GM12878 (cell line): ENCODE results near the gene MPP1. TPM values are rescaled to one million over a fixed set of nuclear protein-coding genes. Genes with fewer than 3 reads are reported as not detected.

Experiments
- BCL11A ChIP-seq: IDR thresholded peaks from 2 replicates; pipeline ENCODE4 v1.6.1; 2011; ENCODE audit warnings: low read depth, low read length
- ETV6 ChIP-seq, 2 experiments: fragments of 450-650 bp in 1 of 2; IDR thresholded peaks in 1 of 2; conservative IDR thresholded peaks in 1 of 2; 2 replicates each; pipeline ENCODE4 v1.6.1; 2014; ENCODE audit warnings: antibody characterized with exemption in 1 of 2, borderline replicate concordance in 1 of 2, low read depth in 1 of 2, mild to moderate bottlenecking in 1 of 2, moderate library complexity in 1 of 2
- MEF2B ChIP-seq: fragments of 450-650 bp; IDR thresholded peaks from 2 replicates; pipeline ENCODE4 v1.6.1; 2018; ENCODE audit warnings: mild to moderate bottlenecking, moderate library complexity; ENCODE audit not compliant: partially characterized antibody, poor library complexity, severe bottlenecking
- PBX3 ChIP-seq: IDR thresholded peaks from 2 replicates; pipeline ENCODE4 v1.6.1; 2011; ENCODE audit warnings: mild to moderate bottlenecking, low read depth, low read length, moderate library complexity; ENCODE audit not compliant: insufficient replicate concordance
- POLR2A ChIP-seq: IDR thresholded peaks from 2 replicates; pipeline ENCODE4 v1.6.1; 2011; ENCODE audit warnings: low read depth, mild to moderate bottlenecking, low read length
- REST ChIP-seq: IDR thresholded peaks from 2 replicates; pipeline ENCODE4 v1.6.1; 2012; ENCODE audit warnings: mild to moderate bottlenecking, low read depth, low read length
- SREBF2 ChIP-seq: IDR thresholded peaks from 2 replicates; pipeline ENCODE4 v1.6.1; 2012; ENCODE audit warnings: mild to moderate bottlenecking, low read length
- polyA plus RNA-seq, 11 experiments: library from polyadenylated mRNA; depleted of rRNA in 4 of 11; unstranded in 6 of 11; stranded (reverse) in 5 of 11; fragments of >200 nt; fragmentation: Nextera tagmentation in 4 of 11; fragmentation: Illumina TruSeq in 1 of 11; extraction: Ambion mirVana in 4 of 11; extraction: Trizol in 1 of 11; gene quantifications; 1 replicate in 1 of 11; 2 replicates in 10 of 11; pipeline versions ENCODE4 v1.2.1 to v1.2.3, GENCODE V29; 2011 to 2016; ENCODE audit warnings: inconsistent platforms in 2 of 11, missing spikeins in 2 of 11, low read depth in 1 of 11
- total RNA-seq, 4 experiments: library from RNA; depleted of rRNA in 3 of 4; stranded (reverse); fragments of >200 nt in 3 of 4; fragmentation: Illumina TruSeq in 1 of 4; extraction: Trizol in 1 of 4; gene quantifications; 2 replicates each; pipeline versions ENCODE4 v1.2.1 to v1.2.3, GENCODE V29; 2013 to 2021

MPP1 gene
- total and polyA plus RNA-seq, 10 of the 15 experiments (the other 5 are each of a cell fraction or from before 2014, with no cell fraction given), result 1.9 to 20.1 (median 14.8) TPM

GRCh38 chrX:154821523-154821922 is 16.2 kb upstream of the MPP1 start (continued):
- no peak for TF ChIP-seq ETV6 (conservative IDR thresholded peaks at IDR 0.05 in 1 of 2, IDR thresholded peaks at IDR 0.05 in 1 of 2; ENCODE audit: borderline replicate concordance in 1 of 2, low read depth in 1 of 2)
- TF ChIP-seq MEF2B, result no peak
- TF ChIP-seq PBX3, result no peak
- TF ChIP-seq POLR2A, result no peak
- TF ChIP-seq BCL11A, result no peak
- no peak for TF ChIP-seq REST
- no peak for TF ChIP-seq SREBF2
